Measurements from ENCODE around the gene CAGE1.

Gene CAGE1

DNA sequence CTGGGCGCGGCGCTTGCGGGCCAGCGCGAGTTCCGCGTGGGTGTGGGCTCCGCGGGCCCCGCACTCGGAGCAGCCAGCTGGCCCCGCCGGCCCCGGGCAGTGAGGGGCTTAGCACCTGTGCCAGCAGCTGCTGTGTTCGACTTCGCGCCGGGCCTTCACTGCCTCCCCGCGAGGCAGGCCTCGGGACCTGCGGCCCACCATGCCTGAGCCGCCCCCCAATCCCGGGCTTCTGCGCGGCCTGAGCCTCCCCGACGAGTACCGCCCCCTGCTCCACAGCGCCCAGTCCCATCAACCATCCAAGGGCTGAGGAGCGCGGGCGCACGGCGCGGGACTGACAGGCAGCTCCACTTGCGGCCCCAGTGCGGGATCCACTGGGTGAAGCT is 36.3 kb upstream of the CAGE1 start:
- no peaks in the 10 kb centered on the region for H3K79me2 ChIP-seq (ENCODE audit: insufficient read depth, low read length)
- no peak for TF ChIP-seq CTCF (IDR thresholded peaks at IDR 0.05; ENCODE audit: low read length)
- no peak for TF ChIP-seq EZH2 (IDR thresholded peaks at IDR 0.05; ENCODE audit: borderline replicate concordance, low read length)
- H2AFZ ChIP-seq (ENCODE audit: low read length) = no peak overlapping the region
- H3K4me2 ChIP-seq (ENCODE audit: low read length) = no peak overlapping the region
- H3K27me3 ChIP-seq (ENCODE audit: insufficient read depth, low read length) = no peaks in the 10 kb centered on the region
- no peaks in the 10 kb centered on the region for H3F3A ChIP-seq (ENCODE audit: insufficient read depth, low read length)
- H3K4me1 ChIP-seq (ENCODE audit: insufficient read depth, low read length, severe bottlenecking) = no peaks in the 10 kb centered on the region
- no peaks in the 10 kb centered on the region for H4K20me1 ChIP-seq (ENCODE audit: insufficient read depth, low read length)
- H3K4me3 ChIP-seq (ENCODE audit: low read depth, low read length, poor library complexity, severe bottlenecking) = no peak overlapping the region
- H3K36me3 ChIP-seq (ENCODE audit: insufficient read depth, low read length) = no peaks in the 10 kb centered on the region; the same call in 1 of the 2 replicates
- H3K9me2 ChIP-seq (ENCODE audit: low read depth, low read length) = no peaks in the 10 kb centered on the region
- H3K27ac ChIP-seq (ENCODE audit: low read depth, low read length, poor library complexity, severe bottlenecking) = no peak overlapping the region
- no peak overlapping the region for H3K9ac ChIP-seq (ENCODE audit: low read length)
- no peaks in the 10 kb centered on the region for H3K9me3 ChIP-seq (ENCODE audit: low read length)

DNA sequence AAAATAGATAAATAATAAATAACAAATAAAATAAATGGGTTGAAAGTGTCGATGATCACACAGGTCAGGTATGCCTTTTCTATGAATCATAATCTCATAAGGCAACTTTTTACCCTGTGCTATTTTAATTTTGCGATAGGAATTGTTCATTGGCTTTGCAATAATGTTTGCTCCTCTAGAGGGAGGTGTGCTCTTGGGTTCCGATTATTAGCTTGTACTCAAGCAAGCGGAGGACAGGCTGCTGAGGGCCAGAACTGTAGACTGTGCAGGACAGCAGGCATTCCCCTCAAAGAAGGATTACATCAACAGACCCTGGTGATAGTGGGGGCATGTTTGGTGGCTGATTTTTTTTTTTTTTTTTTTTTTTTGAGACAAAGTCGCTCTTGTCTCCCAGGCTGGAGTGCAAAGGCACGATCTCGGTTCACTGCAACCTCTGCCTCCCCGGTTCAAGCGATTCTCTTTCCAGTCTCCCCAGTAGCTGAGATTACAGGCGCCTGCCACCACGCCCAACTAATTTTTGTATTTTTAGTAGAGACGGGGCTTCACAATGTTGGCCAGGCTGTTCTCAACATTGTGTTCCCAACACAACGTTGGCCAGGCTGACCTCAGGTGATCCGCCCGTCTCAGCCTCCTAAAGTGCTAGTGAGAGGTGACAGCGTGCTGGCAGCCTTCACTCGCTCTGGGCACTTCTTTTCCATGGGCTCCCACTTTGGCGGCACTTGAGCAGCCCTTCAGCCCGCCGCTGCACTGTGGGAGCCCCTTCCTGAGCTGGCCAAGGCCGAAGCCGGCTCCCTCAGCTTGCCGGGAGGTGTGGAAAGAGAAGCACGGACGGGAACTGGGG is 35.6 kb upstream of the CAGE1 start:
- no peak overlapping the region for H3K27ac ChIP-seq (ENCODE audit: low read depth, low read length, poor library complexity, severe bottlenecking)
- H3F3A ChIP-seq (ENCODE audit: insufficient read depth, low read length) = no peaks in the 10 kb centered on the region
- no peak overlapping the region for H3K4me3 ChIP-seq (ENCODE audit: low read depth, low read length, poor library complexity, severe bottlenecking)
- no peaks in the 10 kb centered on the region for H4K20me1 ChIP-seq (ENCODE audit: insufficient read depth, low read length)
- H3K36me3 ChIP-seq (ENCODE audit: insufficient read depth, low read length) = no peaks in the 10 kb centered on the region; the same call in 1 of the 2 replicates
- H3K79me2 ChIP-seq (ENCODE audit: insufficient read depth, low read length) = no peaks in the 10 kb centered on the region
- no peaks in the 10 kb centered on the region for H3K9me2 ChIP-seq (ENCODE audit: low read depth, low read length)
- no peak overlapping the region for H3K9ac ChIP-seq (ENCODE audit: low read length)
- H3K9me3 ChIP-seq (ENCODE audit: low read length) = no peaks in the 10 kb centered on the region
- no peaks in the 10 kb centered on the region for H3K4me1 ChIP-seq (ENCODE audit: insufficient read depth, low read length, severe bottlenecking)
- no peaks in the 10 kb centered on the region for H3K27me3 ChIP-seq (ENCODE audit: insufficient read depth, low read length)
- H2AFZ ChIP-seq (ENCODE audit: low read length) = no peak overlapping the region
- H3K4me2 ChIP-seq (ENCODE audit: low read length) = no peak overlapping the region
- TF ChIP-seq EZH2 (IDR thresholded peaks at IDR 0.05; ENCODE audit: borderline replicate concordance, low read length) (no peak), CTCF (IDR thresholded peaks at IDR 0.05; ENCODE audit: low read length) (peak; percentile 50)

DNA sequence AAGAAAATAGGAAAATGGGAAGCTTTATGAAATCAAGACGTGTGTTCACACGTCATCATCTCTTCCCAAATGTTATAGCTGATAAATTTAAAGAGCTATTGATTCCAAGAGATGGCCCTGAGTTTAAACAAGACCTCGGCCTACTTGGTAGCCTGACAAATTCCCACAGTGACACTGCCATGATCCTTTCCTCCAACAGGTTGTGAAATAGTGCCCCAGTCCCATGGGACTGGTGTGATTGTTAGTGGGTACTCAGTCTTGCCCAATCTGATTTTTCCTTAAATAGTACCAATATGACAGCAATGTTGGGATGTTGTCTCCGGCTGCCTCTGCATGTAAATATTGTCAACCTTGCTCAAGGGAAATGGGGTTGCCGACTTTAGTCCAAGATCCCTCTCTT is 34.5 kb upstream of the CAGE1 start:
- Histone ChIP-seq H3K27ac (ENCODE audit: low read depth, low read length, poor library complexity, severe bottlenecking) (no peak overlapping the region), H4K20me1 (ENCODE audit: insufficient read depth, low read length) (no peaks in the 10 kb centered on the region), H3K79me2 (ENCODE audit: insufficient read depth, low read length) (no peaks in the 10 kb centered on the region), H3K9ac (ENCODE audit: low read length) (no peak overlapping the region), H3K4me3 (ENCODE audit: low read depth, low read length, poor library complexity, severe bottlenecking) (no peak overlapping the region), H3K4me2 (ENCODE audit: low read length) (no peak overlapping the region), H3F3A (ENCODE audit: insufficient read depth, low read length) (no peaks in the 10 kb centered on the region), H3K27me3 (ENCODE audit: insufficient read depth, low read length) (no peaks in the 10 kb centered on the region), H3K4me1 (ENCODE audit: insufficient read depth, low read length, severe bottlenecking) (no peaks in the 10 kb centered on the region), H2AFZ (ENCODE audit: low read length) (no peak overlapping the region), H3K9me2 (ENCODE audit: low read depth, low read length) (no peaks in the 10 kb centered on the region), H3K9me3 (ENCODE audit: low read length) (no peaks in the 10 kb centered on the region), H3K36me3 (ENCODE audit: insufficient read depth, low read length) (peaks cover 6% of the 10 kb centered on the region; the same call in 1 of the 2 replicates)
- TF ChIP-seq EZH2 (IDR thresholded peaks at IDR 0.05; ENCODE audit: borderline replicate concordance, low read length) (no peak), CTCF (IDR thresholded peaks at IDR 0.05; ENCODE audit: low read length) (no peak)

All from OCI-LY1 (cell line).